ENCODE measurements around the gene LRRK1.

GRCh38 chr15:101116681-101116976 lies 197.5 kb downstream of the LRRK1 start:
- TF ChIP-seq CTCF (optimal IDR thresholded peaks at IDR 0.05 in 1 of 3, IDR thresholded peaks at IDR 0.05 in 1 of 3, conservative IDR thresholded peaks at IDR 0.05 in 1 of 3; ENCODE audit: extremely low read depth in 1 of 3, insufficient read depth in 2 of 3, low read length in 3 of 3), result no peak
- TF ChIP-seq EZH2 (IDR thresholded peaks at IDR 0.05; ENCODE audit: low read length), result no peak
